GM12878 (cell line): ENCODE measurements around the gene RANBP17.

Experiments
- NR2C2 ChIP-seq: IDR thresholded peaks from 2 replicates; pipeline ENCODE4 v1.6.1; 2011; ENCODE audit warnings: borderline replicate concordance, low read depth; ENCODE audit not compliant: control insufficient read depth, insufficient read length
- TF ChIP-seq, protein P1 (sequence below): fragments of 450-650 bp; IDR thresholded peaks from 2 replicates; pipeline ENCODE4 v1.6.1; 2017; ENCODE audit warnings: borderline replicate concordance
- TF ChIP-seq, protein P2 (sequence below), 3 experiments: IDR thresholded peaks in 2 of 3; conservative IDR thresholded peaks in 1 of 3; 2 replicates each; pipeline ENCODE4 v1.5.1; 2011; ENCODE audit warnings: low read depth in 3 of 3, low read length in 3 of 3, mild to moderate bottlenecking in 3 of 3, control low read depth in 2 of 3, moderate library complexity in 2 of 3, inconsistent platforms in 1 of 3, mixed read lengths in 1 of 3; ENCODE audit not compliant: control insufficient read depth in 2 of 3, insufficient read depth in 1 of 3; ENCODE audit errors: extremely low read depth in 1 of 3

DNA sequence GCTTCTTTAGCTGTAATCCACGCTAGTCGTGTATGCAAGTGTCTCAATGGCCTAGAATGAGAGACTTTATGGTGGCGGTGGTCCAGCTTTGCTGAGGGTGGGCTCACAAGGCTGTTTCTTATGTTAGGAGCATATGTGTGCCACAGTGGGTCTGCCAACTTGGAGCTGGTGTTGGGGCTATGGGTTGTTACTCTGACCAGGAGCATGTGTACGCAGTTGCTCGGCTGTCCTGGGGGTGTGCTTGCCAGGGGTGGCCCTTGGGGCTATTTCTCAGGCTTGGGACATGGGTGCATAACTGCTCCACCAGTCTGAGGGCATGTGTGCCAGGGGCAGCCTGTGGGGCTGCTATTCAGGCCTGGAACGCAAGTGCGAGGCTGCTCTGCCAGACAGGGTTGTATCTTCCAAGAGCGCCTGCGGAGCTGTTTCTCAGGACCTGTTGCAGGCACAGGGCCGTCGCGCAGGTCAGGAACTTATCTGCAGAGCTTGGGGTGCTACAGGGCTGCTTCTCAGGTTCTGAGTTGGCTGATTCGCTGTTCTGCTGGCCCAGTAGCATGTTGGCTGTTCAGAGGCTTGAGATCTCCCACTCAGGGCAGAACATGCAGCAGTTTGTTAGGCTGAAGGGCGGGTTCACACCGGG is 259.3 kb downstream of the RANBP17 start:
- TF ChIP-seq, protein P1, sequence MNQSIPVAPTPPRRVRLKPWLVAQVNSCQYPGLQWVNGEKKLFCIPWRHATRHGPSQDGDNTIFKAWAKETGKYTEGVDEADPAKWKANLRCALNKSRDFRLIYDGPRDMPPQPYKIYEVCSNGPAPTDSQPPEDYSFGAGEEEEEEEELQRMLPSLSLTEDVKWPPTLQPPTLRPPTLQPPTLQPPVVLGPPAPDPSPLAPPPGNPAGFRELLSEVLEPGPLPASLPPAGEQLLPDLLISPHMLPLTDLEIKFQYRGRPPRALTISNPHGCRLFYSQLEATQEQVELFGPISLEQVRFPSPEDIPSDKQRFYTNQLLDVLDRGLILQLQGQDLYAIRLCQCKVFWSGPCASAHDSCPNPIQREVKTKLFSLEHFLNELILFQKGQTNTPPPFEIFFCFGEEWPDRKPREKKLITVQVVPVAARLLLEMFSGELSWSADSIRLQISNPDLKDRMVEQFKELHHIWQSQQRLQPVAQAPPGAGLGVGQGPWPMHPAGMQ, result no peak
- TF ChIP-seq, protein P2, sequence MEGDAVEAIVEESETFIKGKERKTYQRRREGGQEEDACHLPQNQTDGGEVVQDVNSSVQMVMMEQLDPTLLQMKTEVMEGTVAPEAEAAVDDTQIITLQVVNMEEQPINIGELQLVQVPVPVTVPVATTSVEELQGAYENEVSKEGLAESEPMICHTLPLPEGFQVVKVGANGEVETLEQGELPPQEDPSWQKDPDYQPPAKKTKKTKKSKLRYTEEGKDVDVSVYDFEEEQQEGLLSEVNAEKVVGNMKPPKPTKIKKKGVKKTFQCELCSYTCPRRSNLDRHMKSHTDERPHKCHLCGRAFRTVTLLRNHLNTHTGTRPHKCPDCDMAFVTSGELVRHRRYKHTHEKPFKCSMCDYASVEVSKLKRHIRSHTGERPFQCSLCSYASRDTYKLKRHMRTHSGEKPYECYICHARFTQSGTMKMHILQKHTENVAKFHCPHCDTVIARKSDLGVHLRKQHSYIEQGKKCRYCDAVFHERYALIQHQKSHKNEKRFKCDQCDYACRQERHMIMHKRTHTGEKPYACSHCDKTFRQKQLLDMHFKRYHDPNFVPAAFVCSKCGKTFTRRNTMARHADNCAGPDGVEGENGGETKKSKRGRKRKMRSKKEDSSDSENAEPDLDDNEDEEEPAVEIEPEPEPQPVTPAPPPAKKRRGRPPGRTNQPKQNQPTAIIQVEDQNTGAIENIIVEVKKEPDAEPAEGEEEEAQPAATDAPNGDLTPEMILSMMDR (IDR thresholded peaks at IDR 0.05 in 2 of 3, conservative IDR thresholded peaks at IDR 0.05 in 1 of 3; ENCODE audit: control insufficient read depth in 2 of 3, extremely low read depth in 1 of 3, insufficient read depth in 1 of 3, low read depth in 3 of 3, low read length in 3 of 3), result no peak
- TF ChIP-seq NR2C2, result no peak
